PC-9 (cell line): ENCODE data around the gene MED12. TPM values are rescaled to one million over a fixed set of nuclear protein-coding genes. Genes with fewer than 3 reads are reported as not detected.

Experiments
- BruUV-seq: library from RNA; stranded (reverse); fragments of 400-500 nt; replicated peaks from 2 replicates; lab custom pipeline; 2021; lab: Mats Ljungman, UMichigan
- CTCF ChIA-PET: fragments of 300-600 bp; sonication (Branson Sonifier 250); formaldehyde crosslinking; loops from one replicate; lab custom pipeline; 2022; ENCODE audit warnings: antibody characterized with exemption; lab: Charles Lee
- POLR2A ChIA-PET: fragments of 300-600 bp; sonication (Branson Sonifier 250); formaldehyde crosslinking; loops from one replicate; lab custom pipeline; 2022; ENCODE audit warnings: antibody characterized with exemption; ENCODE audit not compliant: unreplicated experiment; lab: Charles Lee
- DNase-seq, 2 experiments: peaks; one replicate each; pipeline versions ENCODE4 v3.0.0 to v3.0.0-alpha.2; 2015 to 2022; ENCODE audit warnings: mixed read lengths in 1 of 2
- H2AFZ ChIP-seq: fragments of 200-600 bp; sonication (generic); 2 replicates; pipeline ENCODE4 v1.8.1; 2017; ENCODE audit warnings: antibody characterized with exemption
- H3F3A ChIP-seq: fragments of 200-600 bp; sonication (generic); 2 replicates; pipeline ENCODE4 v1.8.1; 2017; ENCODE audit warnings: antibody characterized with exemption, mild to moderate bottlenecking, low read depth; ENCODE audit not compliant: insufficient read depth
- H3K27ac ChIP-seq: fragments of 200-600 bp; sonication (generic); 2 replicates; pipeline ENCODE4 v1.6.1; 2016; ENCODE audit warnings: mixed run types
- H3K27me3 ChIP-seq: fragments of 200-600 bp; sonication (generic); 2 replicates; pipeline ENCODE4 v1.6.1; 2016; ENCODE audit warnings: low read depth, mixed run types; ENCODE audit not compliant: insufficient read depth
- H3K36me3 ChIP-seq: fragments of 200-600 bp; sonication (generic); 2 replicates; pipeline ENCODE4 v1.6.1; 2016; ENCODE audit warnings: low read depth, mixed run types
- H3K4me1 ChIP-seq: fragments of 200-600 bp; sonication (generic); replicated peaks from 2 replicates; pipeline ENCODE4 v1.6.1; 2016; ENCODE audit warnings: mixed run types; ENCODE audit not compliant: insufficient read depth
- H3K4me2 ChIP-seq: fragments of 200-600 bp; sonication (generic); 2 replicates; pipeline ENCODE4 v1.6.1; 2017; ENCODE audit warnings: mixed run types
- H3K4me3 ChIP-seq: fragments of 200-600 bp; sonication (generic); 2 replicates; pipeline ENCODE4 v1.6.1; 2016; ENCODE audit warnings: mixed run types
- H3K79me2 ChIP-seq: fragments of 200-600 bp; sonication (generic); 2 replicates; pipeline ENCODE4 v1.6.1; 2017; ENCODE audit warnings: low read depth, mixed run types
- H3K9me2 ChIP-seq: fragments of 200-600 bp; sonication (generic); 2 replicates; pipeline ENCODE4 v1.8.1; 2017; ENCODE audit warnings: mild to moderate bottlenecking; ENCODE audit not compliant: insufficient read depth
- H3K9me3 ChIP-seq: fragments of 200-600 bp; sonication (generic); 2 replicates; pipeline ENCODE4 v1.8.1; 2016; ENCODE audit warnings: low read depth; ENCODE audit not compliant: insufficient read depth
- H4K20me1 ChIP-seq: fragments of 200-600 bp; sonication (generic); 2 replicates; pipeline ENCODE4 v1.8.1; 2017; ENCODE audit not compliant: insufficient read depth
- CTCF ChIP-seq: fragments of 200-600 bp; sonication (generic); conservative IDR thresholded peaks from 2 replicates; pipeline ENCODE4 v1.6.1; 2017; ENCODE audit warnings: mixed run types, antibody characterized with exemption, mild to moderate bottlenecking, moderate library complexity
- EZH2 ChIP-seq: fragments of 200-600 bp; sonication (generic); IDR thresholded peaks from 2 replicates; pipeline ENCODE4 v1.8.0; 2017; ENCODE audit warnings: antibody characterized with exemption, low read depth
- intact Hi-C: fragments of 100-400 bp; cut with micrococcal nuclease; formaldehyde crosslinking; loops from one replicate; pipeline ENCODE4 v1.10.0; 2022; ENCODE audit not compliant: unreplicated experiment
- total RNA-seq: library from RNA; stranded (reverse); gene quantifications from 2 replicates; pipeline ENCODE4 v1.2.3, GENCODE V29; 2021

Gene MED12
- total RNA-seq, 1 experiment from 2014 or later = 51.6 TPM

- no peaks in the 10 kb centered on the region for H3K36me3 ChIP-seq
- intact Hi-C loops = loop anchor here (10.0 kb wide), 1 partner anchor 399 kb away; no protein-coding TSS in a partner anchor
- no peaks in the 10 kb centered on the region for H3F3A ChIP-seq
- no peak for DNase-seq
- ChIA-PET POLR2A (no interaction called here), CTCF (no interaction called here)
- H3K27ac ChIP-seq = no peak overlapping the region
- H3K4me1 ChIP-seq = no peaks in the 10 kb centered on the region
- H2AFZ ChIP-seq = no peak overlapping the region
- no peak overlapping the region for H3K4me3 ChIP-seq
- BruUV-seq = no TSS peak
- no peak overlapping the region for H3K4me2 ChIP-seq
- H3K9me3 ChIP-seq = no peaks in the 10 kb centered on the region
- no peak for TF ChIP-seq EZH2
- TF ChIP-seq CTCF = no peak
- no peaks in the 10 kb centered on the region for H4K20me1 ChIP-seq
- no peaks in the 10 kb centered on the region for H3K79me2 ChIP-seq
- H3K27me3 ChIP-seq = no peaks in the 10 kb centered on the region
- no peaks in the 10 kb centered on the region for H3K9me2 ChIP-seq
Observed at GRCh38 chrX:71173440-71173839, 55.0 kb downstream of the MED12 start.

GRCh38 chrX:71174795-71175194, 56.4 kb downstream of the MED12 start:
- ChIA-PET CTCF (no interaction called here), POLR2A (no interaction called here)
- H3K36me3 ChIP-seq = no peaks in the 10 kb centered on the region
- no peaks in the 10 kb centered on the region for H4K20me1 ChIP-seq
- H3K79me2 ChIP-seq = no peaks in the 10 kb centered on the region
- no peak overlapping the region for H3K4me2 ChIP-seq
- H3K9me3 ChIP-seq = no peaks in the 10 kb centered on the region
- DNase-seq = no peak
- no peaks in the 10 kb centered on the region for H3F3A ChIP-seq
- no peak overlapping the region for H2AFZ ChIP-seq
- H3K27ac ChIP-seq = no peak overlapping the region
- no peaks in the 10 kb centered on the region for H3K4me1 ChIP-seq
- no peak overlapping the region for H3K4me3 ChIP-seq
- no TSS peak for BruUV-seq
- no peak for TF ChIP-seq EZH2
- no peak for TF ChIP-seq CTCF
- intact Hi-C loops = loop anchor here (10.0 kb wide), 1 partner anchor 400 kb away; no protein-coding TSS in a partner anchor
- H3K27me3 ChIP-seq = no peaks in the 10 kb centered on the region
- no peaks in the 10 kb centered on the region for H3K9me2 ChIP-seq

DNA sequence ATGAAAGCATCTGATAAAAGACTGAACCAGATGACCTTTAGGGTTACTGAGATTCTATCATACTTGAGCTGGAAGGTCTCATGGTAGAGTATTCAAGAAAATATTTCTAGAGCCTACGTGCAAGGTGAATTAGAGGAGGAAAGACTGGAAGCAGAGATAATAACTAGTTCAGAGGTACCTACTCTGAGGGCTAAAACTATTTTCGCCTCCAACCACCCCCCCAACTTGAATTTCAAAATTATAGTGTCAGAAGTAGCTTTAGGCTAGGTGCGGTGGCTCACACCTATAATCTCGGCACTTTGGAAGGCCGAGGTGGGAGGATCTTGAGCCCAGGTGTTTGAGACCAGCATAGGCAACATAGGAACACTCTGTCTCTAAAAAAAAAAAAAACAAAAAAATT, 57.1 kb downstream of the MED12 start:
- Histone ChIP-seq H3F3A (peaks cover 2% of the 10 kb centered on the region; the same call in 1 of the 2 replicates), H3K4me1 (no peaks in the 10 kb centered on the region), H3K79me2 (no peaks in the 10 kb centered on the region), H3K36me3 (no peaks in the 10 kb centered on the region), H4K20me1 (no peaks in the 10 kb centered on the region), H3K4me2 (no peak overlapping the region), H3K4me3 (no peak overlapping the region), H3K27ac (no peak overlapping the region), H2AFZ (no peak overlapping the region), H3K9me2 (no peaks in the 10 kb centered on the region), H3K27me3 (no peaks in the 10 kb centered on the region), H3K9me3 (no peaks in the 10 kb centered on the region)
- ChIA-PET POLR2A (no interaction called here), CTCF (no interaction called here)
- intact Hi-C loops = loop anchor here (10.0 kb wide), 1 partner anchor 401 kb away; no protein-coding TSS in a partner anchor
- BruUV-seq = no TSS peak
- no peak for TF ChIP-seq EZH2
- TF ChIP-seq CTCF = no peak
- no peak for DNase-seq
